GM12872 (cell line): ENCODE results near the gene TCEAL9.

Experiments used
- CTCF ChIP-seq: IDR thresholded peaks from 3 replicates; pipeline ENCODE4 v1.5.1; 2011; ENCODE audit warnings: low read depth, mild to moderate bottlenecking, low read length, moderate library complexity; ENCODE audit not compliant: insufficient read depth

Gene TCEAL9

GRCh38 chrX:103338663-103339062 lies 17.6 kb upstream of the TCEAL9 start:
- no peak for TF ChIP-seq CTCF

- TF ChIP-seq CTCF = peak; percentile 56
Observed at GRCh38 chrX:103343105-103343504, 13.2 kb upstream of the TCEAL9 start.

GRCh38 chrX:103344606-103345005 lies 11.7 kb upstream of the TCEAL9 start:
- no peak for TF ChIP-seq CTCF

- no peak for TF ChIP-seq CTCF
Observed at GRCh38 chrX:103347682-103348397, 8.5 kb upstream of the TCEAL9 start.

- no peak for TF ChIP-seq CTCF
Observed at GRCh38 chrX:103356858-103357257, 552 bp downstream of the TCEAL9 start.

GRCh38 chrX:103357871-103358270 lies 1.6 kb downstream of the TCEAL9 start:
- TF ChIP-seq CTCF = no peak

- no peak for TF ChIP-seq CTCF
Observed at GRCh38 chrX:103360092-103360491, 3.8 kb downstream of the TCEAL9 start.
